Mesodermal cell (in vitro differentiated cells): ENCODE data around the gene SRD5A1.
"Not testable (repeated sequence)": the region's sequence is repeated elsewhere in the genome, so short reads cannot be mapped to it uniquely, and the experiment has no call there.

ENCODE experiments used
- H3K27ac ChIP-seq: 2 replicates; pipeline ENCODE4 v1.7.0; 2013; ENCODE audit warnings: mild to moderate bottlenecking, low read depth, low read length, moderate library complexity; ENCODE audit not compliant: severe bottlenecking
- H3K36me3 ChIP-seq: 2 replicates; pipeline ENCODE4 v1.7.1; 2013; ENCODE audit warnings: mild to moderate bottlenecking, low read length, moderate library complexity; ENCODE audit not compliant: control insufficient read depth, insufficient read depth
- H3K4me1 ChIP-seq: one replicate; pipeline ENCODE4 v1.7.1; 2013; ENCODE audit warnings: mild to moderate bottlenecking, low read length; ENCODE audit not compliant: insufficient read depth, control insufficient read depth, poor library complexity, severe bottlenecking
- H3K4me3 ChIP-seq: 2 replicates; pipeline ENCODE4 v1.7.0; 2013; ENCODE audit warnings: low read length, control low read depth, mild to moderate bottlenecking; ENCODE audit not compliant: insufficient read depth, poor library complexity, severe bottlenecking; ENCODE audit errors: extremely low read depth
- H3K9me3 ChIP-seq: 2 replicates; pipeline ENCODE4 v1.7.1; 2013; ENCODE audit warnings: mild to moderate bottlenecking, low read length, moderate library complexity; ENCODE audit not compliant: control insufficient read depth
- WGBS, 2 experiments: methylation state at CpG; one replicate each; pipeline ENCODE4 v1.1.5; 2013; ENCODE audit warnings: missing lambda C conversion rate in 2 of 2; ENCODE audit not compliant: insufficient coverage in 2 of 2; 5-methylcytosine and 5-hydroxymethylcytosine counted together

SRD5A1 gene

GRCh38 chr5:6644794-6645241, 11.6 kb downstream of the SRD5A1 start:
- peaks cover 28% of the 10 kb centered on the region for H3K36me3 ChIP-seq
- WGBS, 2 experiments, result 99 to 100% methylated on average over 2 to 6 of the region's 6 CpGs
- no peak overlapping the region for H3K4me3 ChIP-seq
- no peaks in the 10 kb centered on the region for H3K9me3 ChIP-seq
- H3K27ac ChIP-seq, result no peak overlapping the region
- H3K4me1 ChIP-seq, result no peaks in the 10 kb centered on the region

GRCh38 chr5:6645571-6646362, 12.5 kb downstream of the SRD5A1 start:
- H3K36me3 ChIP-seq, result peaks cover 28% of the 10 kb centered on the region
- WGBS, 2 experiments, result 94 to 95% methylated on average over 2 to 3 of the region's 11 CpGs
- not testable (repeated sequence) for H3K27ac ChIP-seq, H3K9me3 ChIP-seq, H3K4me1 ChIP-seq, H3K4me3 ChIP-seq

DNA sequence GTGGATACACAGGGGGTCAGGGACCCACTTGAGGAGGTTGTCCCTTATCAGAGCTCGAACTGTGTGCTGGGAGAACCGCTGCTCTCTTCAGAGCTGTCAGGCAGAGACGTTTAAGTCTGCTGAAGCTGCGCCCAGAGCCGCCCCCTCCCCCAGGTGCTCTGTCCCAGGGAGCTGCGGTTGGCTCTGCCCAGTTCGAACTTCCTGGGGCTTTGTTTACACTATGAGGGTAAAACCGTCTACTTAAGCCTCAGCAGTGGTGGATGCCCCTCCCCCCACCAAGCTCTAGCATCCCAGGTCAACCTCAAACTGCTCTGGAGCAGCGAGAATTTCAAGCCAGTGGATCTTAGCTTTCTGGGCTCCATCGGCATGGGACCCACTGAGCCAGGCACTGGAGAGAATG, 15.9 kb downstream of the SRD5A1 start:
- H3K4me1 ChIP-seq, result no peaks in the 10 kb centered on the region
- no peaks in the 10 kb centered on the region for H3K9me3 ChIP-seq
- 81 to 84% methylated on average over 7 of the region's 10 CpGs for WGBS, 2 experiments
- H3K4me3 ChIP-seq, result no peak overlapping the region
- H3K36me3 ChIP-seq, result peaks cover 50% of the 10 kb centered on the region
- H3K27ac ChIP-seq, result no peak overlapping the region

DNA sequence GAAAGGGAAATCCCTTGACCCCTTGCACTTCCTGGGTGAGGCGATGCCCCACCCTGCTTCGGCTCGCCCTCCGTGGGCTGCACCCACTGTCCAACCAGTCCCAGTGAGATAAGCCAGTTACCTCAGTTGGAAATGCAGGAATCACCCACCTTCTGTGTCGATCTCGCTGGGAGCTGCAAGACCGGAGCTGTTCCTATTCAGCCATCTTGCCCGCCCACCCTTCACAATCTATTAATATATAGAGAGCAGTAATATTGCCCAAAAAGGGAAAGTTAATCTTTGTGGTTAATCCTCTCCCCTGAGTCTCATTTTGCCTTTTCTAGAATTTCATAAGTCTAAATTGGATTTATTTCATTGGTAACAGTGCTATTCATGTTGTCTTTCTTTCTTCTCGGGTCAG, 16.4 kb downstream of the SRD5A1 start:
- 92 to 95% methylated on average over 4 of the region's 9 CpGs for WGBS, 2 experiments
- Histone ChIP-seq H3K27ac (no peak overlapping the region), H3K4me1 (no peaks in the 10 kb centered on the region), H3K4me3 (no peak overlapping the region), H3K36me3 (peaks cover 50% of the 10 kb centered on the region), H3K9me3 (no peaks in the 10 kb centered on the region)

GRCh38 chr5:6652025-6652424, 18.8 kb downstream of the SRD5A1 start:
- H3K9me3 ChIP-seq, result no peaks in the 10 kb centered on the region
- H3K36me3 ChIP-seq, result peaks cover 64% of the 10 kb centered on the region
- H3K4me3 ChIP-seq, result no peak overlapping the region
- 96 to 97% methylated on average over 5 of the region's 6 CpGs for WGBS, 2 experiments
- no peak overlapping the region for H3K27ac ChIP-seq
- H3K4me1 ChIP-seq, result no peaks in the 10 kb centered on the region

- H3K36me3 ChIP-seq, result peaks cover 80% of the 10 kb centered on the region
- no peaks in the 10 kb centered on the region for H3K4me1 ChIP-seq
- no peak overlapping the region for H3K27ac ChIP-seq
- WGBS, 2 experiments, result 91 to 93% methylated on average over 6 to 8 of the region's 8 CpGs
- no peak overlapping the region for H3K4me3 ChIP-seq
- H3K9me3 ChIP-seq, result no peaks in the 10 kb centered on the region
These were observed 22.2 kb downstream of the SRD5A1 start for GRCh38 chr5:6655432-6655831.

DNA sequence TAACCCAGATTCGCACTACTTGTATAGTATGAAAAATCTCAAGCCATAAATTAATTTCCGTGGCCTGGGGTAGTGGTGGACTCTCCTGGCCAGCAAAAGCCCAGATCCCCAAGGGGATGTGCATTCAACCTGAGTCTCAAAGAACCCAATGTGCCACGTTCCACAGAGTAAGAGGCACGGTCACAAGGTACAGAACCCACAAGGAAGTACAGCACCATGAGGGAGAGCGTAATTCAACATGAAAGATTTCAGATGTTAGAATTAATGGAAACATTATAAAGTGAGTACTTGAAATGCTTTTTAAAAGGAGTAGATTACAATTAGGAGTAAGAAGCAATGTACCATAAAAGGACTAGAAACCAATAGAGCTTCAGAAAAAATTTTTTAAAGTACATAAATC, 23.4 kb downstream of the SRD5A1 start:
- Histone ChIP-seq H3K4me1 (no peaks in the 10 kb centered on the region), H3K27ac (no peak overlapping the region), H3K36me3 (peaks cover 79% of the 10 kb centered on the region), H3K4me3 (no peak overlapping the region), H3K9me3 (no peaks in the 10 kb centered on the region)
- WGBS, 2 experiments, result 96 to 100% methylated on average over 2 to 5 of the region's 5 CpGs

- Histone ChIP-seq H3K36me3 (peaks cover 61% of the 10 kb centered on the region), H3K4me1 (no peaks in the 10 kb centered on the region), H3K4me3 (no peak overlapping the region), H3K27ac (no peak overlapping the region), H3K9me3 (no peaks in the 10 kb centered on the region)
- WGBS, 2 experiments, result 96% methylated on average over 12 of the region's 13 CpGs
These were observed 26.9 kb downstream of the SRD5A1 start for GRCh38 chr5:6659941-6660684.

- Histone ChIP-seq H3K4me3 (no peak overlapping the region), H3K36me3 (peaks cover 60% of the 10 kb centered on the region), H3K9me3 (no peaks in the 10 kb centered on the region), H3K4me1 (no peaks in the 10 kb centered on the region), H3K27ac (no peak overlapping the region)
- WGBS, 2 experiments, result 100% methylated on average over 1 of the region's 3 CpGs; no CpG with 5 or more reads in 1 of the 2 experiments
These were observed 27.4 kb downstream of the SRD5A1 start for GRCh38 chr5:6660688-6661087.

DNA sequence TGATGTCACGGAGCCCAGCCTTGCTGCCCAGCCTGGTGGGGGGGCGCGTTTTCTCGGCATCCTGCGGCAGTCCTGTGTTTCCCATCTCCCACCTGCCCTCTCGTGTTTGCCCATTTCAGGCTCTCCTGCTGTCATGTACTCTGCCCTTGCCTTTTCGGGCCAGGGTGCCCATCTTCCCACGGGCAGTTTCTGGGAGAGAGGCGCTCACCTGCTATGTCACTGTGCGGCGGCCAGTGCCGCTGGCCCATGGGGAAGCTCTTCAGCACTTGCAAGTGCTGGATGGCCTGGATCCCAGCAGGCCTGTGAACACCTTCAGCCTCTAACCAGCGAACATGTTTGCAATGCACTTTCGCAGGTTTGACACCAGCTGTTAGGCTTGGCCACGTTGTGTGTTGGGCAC, 33.5 kb downstream of the SRD5A1 start:
- 96% methylated on average over 14 to 15 of the region's 15 CpGs for WGBS, 2 experiments
- no peaks in the 10 kb centered on the region for H3K9me3 ChIP-seq
- H3K36me3 ChIP-seq, result peaks cover 31% of the 10 kb centered on the region
- no peaks in the 10 kb centered on the region for H3K4me1 ChIP-seq
- no peak overlapping the region for H3K4me3 ChIP-seq
- no peak overlapping the region for H3K27ac ChIP-seq

- peaks cover 22% of the 10 kb centered on the region for H3K36me3 ChIP-seq
- no peaks in the 10 kb centered on the region for H3K4me1 ChIP-seq
- WGBS, 2 experiments, result 88 to 100% methylated on average over 3 to 5 of the region's 5 CpGs
- no peak overlapping the region for H3K4me3 ChIP-seq
- H3K27ac ChIP-seq, result no peak overlapping the region
- no peaks in the 10 kb centered on the region for H3K9me3 ChIP-seq
These were observed 34.4 kb downstream of the SRD5A1 start for GRCh38 chr5:6667648-6668047.
